Stomach (tissue), 4 donors: ENCODE results near the gene NEURL1B.

Source experiments
- EP300 ChIP-seq: sonication (generic); formaldehyde crosslinking; IDR thresholded peaks from one replicate; pipeline ENCODE4 v1.6.1; 2017; ENCODE audit warnings: antibody characterized with exemption
- POLR2A ChIP-seq, 4 donors: fragments of 450-650 bp; IDR thresholded peaks; one replicate each; pipeline ENCODE4 v1.6.1; 2016; ENCODE audit warnings: antibody characterized with exemption in 4 of 4, control low read depth in 2 of 4, mild to moderate bottlenecking in 1 of 4, moderate library complexity in 1 of 4
- POLR2AphosphoS5 ChIP-seq, 3 donors: sonication (generic); formaldehyde crosslinking; IDR thresholded peaks; one replicate each; pipeline ENCODE4 v1.6.1; 2016; ENCODE audit warnings: antibody characterized with exemption in 3 of 3
- TF ChIP-seq, protein P1 (sequence below), 7 experiments: fragments of 450-650 bp in 4 of 7; fragments of 200-600 bp in 3 of 7; sonication (generic) in 3 of 7; IDR thresholded peaks; one replicate each; pipeline ENCODE4 v1.5.1; 2016 to 2019; ENCODE audit warnings: antibody characterized with exemption in 7 of 7, control low read depth in 2 of 7, mild to moderate bottlenecking in 1 of 7

DNA sequence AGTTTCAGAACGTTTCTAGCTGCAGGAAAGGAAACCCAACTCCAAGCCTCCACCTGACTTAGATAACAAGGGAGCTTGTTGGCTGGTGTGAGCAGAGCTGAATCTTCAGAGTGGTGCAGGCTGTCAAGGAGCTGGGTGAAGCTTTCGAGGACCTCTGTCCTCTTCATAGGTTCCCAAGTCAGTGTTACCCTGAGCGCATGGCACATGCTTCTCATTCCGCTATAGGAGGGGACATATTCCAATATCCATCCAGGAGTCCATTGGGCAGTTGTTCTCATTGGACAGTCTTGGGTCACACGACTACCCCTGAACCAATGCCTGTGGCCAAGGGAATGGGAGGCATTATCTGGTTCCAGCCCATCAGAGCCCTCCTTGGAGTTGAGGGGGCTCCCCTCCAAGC lies 79.6 kb downstream of the NEURL1B start:
- no peak for TF ChIP-seq POLR2A (IDR thresholded peaks at IDR 0.05)
- TF ChIP-seq, protein P1, sequence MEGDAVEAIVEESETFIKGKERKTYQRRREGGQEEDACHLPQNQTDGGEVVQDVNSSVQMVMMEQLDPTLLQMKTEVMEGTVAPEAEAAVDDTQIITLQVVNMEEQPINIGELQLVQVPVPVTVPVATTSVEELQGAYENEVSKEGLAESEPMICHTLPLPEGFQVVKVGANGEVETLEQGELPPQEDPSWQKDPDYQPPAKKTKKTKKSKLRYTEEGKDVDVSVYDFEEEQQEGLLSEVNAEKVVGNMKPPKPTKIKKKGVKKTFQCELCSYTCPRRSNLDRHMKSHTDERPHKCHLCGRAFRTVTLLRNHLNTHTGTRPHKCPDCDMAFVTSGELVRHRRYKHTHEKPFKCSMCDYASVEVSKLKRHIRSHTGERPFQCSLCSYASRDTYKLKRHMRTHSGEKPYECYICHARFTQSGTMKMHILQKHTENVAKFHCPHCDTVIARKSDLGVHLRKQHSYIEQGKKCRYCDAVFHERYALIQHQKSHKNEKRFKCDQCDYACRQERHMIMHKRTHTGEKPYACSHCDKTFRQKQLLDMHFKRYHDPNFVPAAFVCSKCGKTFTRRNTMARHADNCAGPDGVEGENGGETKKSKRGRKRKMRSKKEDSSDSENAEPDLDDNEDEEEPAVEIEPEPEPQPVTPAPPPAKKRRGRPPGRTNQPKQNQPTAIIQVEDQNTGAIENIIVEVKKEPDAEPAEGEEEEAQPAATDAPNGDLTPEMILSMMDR (IDR thresholded peaks at IDR 0.05): no peak
- TF ChIP-seq POLR2AphosphoS5 (IDR thresholded peaks at IDR 0.05): no peak
- TF ChIP-seq EP300: no peak
